DND-41 (cell line): ENCODE results near the gene NDRG3.

ENCODE experiments used
- EZH2 ChIP-seq: IDR thresholded peaks from 3 replicates; pipeline ENCODE4 v1.6.1; 2012; ENCODE audit warnings: borderline replicate concordance, low read depth, mild to moderate bottlenecking, moderate library complexity, low read length, inconsistent platforms; ENCODE audit not compliant: severe bottlenecking
- TF ChIP-seq, protein P1 (sequence below): IDR thresholded peaks from 2 replicates; pipeline ENCODE4 v1.5.1; 2012; ENCODE audit warnings: borderline replicate concordance, low read length, moderate library complexity, mild to moderate bottlenecking; ENCODE audit not compliant: poor library complexity, severe bottlenecking; ENCODE audit errors: extremely low read depth

DNA sequence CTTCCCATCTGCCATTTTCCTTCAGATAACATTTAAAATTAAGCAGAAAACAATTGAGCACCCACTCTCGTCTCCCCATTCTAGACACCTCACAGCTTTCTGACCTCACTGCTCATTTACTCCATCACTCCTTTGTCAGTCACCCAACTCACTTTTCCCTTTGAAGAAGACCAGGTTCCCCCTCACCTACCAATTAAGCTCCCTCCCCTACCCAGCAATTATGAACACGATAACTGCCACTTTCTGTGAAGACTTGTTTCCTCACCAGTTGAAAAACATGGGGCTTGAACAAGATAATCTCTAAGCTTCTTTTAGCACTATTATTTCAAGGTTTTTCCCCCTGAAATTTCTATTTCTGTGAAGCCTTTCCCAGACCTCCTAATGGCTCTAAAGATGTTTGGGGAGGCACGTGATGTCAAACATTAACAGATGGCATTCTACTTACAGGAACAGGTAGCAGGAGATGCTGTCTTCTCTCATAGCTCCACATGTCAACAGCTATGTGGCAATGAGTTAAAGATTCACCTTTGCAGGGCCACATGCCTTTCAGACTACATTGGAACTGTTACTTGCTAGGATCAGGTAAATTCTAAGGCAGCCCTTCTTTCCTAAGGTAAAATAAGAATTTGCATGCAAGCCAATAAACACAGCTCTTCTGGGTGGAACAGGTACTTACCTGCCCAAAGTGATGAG lies 75.1 kb downstream of the NDRG3 start:
- TF ChIP-seq, protein P1, sequence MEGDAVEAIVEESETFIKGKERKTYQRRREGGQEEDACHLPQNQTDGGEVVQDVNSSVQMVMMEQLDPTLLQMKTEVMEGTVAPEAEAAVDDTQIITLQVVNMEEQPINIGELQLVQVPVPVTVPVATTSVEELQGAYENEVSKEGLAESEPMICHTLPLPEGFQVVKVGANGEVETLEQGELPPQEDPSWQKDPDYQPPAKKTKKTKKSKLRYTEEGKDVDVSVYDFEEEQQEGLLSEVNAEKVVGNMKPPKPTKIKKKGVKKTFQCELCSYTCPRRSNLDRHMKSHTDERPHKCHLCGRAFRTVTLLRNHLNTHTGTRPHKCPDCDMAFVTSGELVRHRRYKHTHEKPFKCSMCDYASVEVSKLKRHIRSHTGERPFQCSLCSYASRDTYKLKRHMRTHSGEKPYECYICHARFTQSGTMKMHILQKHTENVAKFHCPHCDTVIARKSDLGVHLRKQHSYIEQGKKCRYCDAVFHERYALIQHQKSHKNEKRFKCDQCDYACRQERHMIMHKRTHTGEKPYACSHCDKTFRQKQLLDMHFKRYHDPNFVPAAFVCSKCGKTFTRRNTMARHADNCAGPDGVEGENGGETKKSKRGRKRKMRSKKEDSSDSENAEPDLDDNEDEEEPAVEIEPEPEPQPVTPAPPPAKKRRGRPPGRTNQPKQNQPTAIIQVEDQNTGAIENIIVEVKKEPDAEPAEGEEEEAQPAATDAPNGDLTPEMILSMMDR: no peak
- TF ChIP-seq EZH2: no peak
